Epithelial cell of prostate (primary cell): ENCODE measurements around the gene PLCL2.

ENCODE experiments used
- DNase-seq: peaks from one replicate; pipeline ENCODE4 v3.0.0-alpha.2; 2011; ENCODE audit warnings: low read depth, low spot score
- H3K27ac ChIP-seq: fragments of 450-650 bp; 2 replicates; pipeline ENCODE4 v1.5.1; 2017; ENCODE audit warnings: mild to moderate bottlenecking

PLCL2 gene

GRCh38 chr3:16998236-16998923 lies 113.6 kb downstream of the PLCL2 start:
- no peak for DNase-seq
- H3K27ac ChIP-seq: no peak overlapping the region

- DNase-seq: no peak
These were observed 114.4 kb downstream of the PLCL2 start for GRCh38 chr3:16999161-16999560.

DNA sequence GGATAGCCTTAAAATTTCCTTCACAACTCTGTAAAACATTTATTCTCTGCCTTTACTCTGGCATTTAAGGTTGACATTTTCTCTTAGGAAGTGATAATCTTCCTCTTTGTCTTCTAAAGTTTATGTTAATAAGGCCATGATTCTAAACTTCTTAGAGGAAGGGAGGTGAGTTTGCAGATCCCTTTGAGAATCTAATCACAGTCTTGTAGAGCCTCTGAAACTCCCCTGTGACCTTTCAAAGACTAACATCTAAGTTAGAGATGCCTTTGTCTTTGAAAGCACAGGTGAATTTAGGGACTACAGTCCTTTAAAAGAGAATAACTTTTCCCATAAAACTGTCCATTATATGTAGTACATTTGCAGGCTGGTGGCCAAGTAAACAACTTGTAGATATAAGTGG lies 115.1 kb downstream of the PLCL2 start:
- DNase-seq: no peak
- H3K27ac ChIP-seq: no peak overlapping the region

More at GRCh38 chr3:16999161-16999560, 114.4 kb downstream of the PLCL2 start:
- no peak overlapping the region for H3K27ac ChIP-seq

- DNase-seq: no peak
- no peak overlapping the region for H3K27ac ChIP-seq
These were observed 118.7 kb downstream of the PLCL2 start for GRCh38 chr3:17003457-17003856.

- no peak overlapping the region for H3K27ac ChIP-seq
- DNase-seq: no peak
These were observed 121.5 kb downstream of the PLCL2 start for GRCh38 chr3:17006132-17006852.

GRCh38 chr3:17007284-17007683 lies 122.5 kb downstream of the PLCL2 start:
- DNase-seq: no peak

DNA sequence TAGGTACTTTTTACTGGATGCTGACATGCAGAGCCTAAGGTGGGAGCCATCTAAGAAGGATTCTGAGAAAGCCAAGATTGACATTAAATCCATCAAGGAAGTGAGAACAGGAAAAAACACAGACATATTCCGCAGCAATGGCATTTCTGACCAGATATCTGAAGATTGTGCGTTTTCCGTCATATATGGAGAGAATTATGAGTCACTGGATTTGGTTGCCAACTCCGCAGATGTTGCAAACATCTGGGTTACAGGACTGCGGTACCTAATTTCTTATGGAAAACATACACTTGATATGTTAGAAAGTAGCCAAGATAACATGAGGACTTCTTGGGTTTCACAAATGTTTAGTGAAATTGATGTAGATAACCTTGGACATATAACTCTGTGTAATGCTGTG lies 125.1 kb downstream of the PLCL2 start:
- DNase-seq: no peak
- no peak overlapping the region for H3K27ac ChIP-seq

More at GRCh38 chr3:17007284-17007683, 122.5 kb downstream of the PLCL2 start:
- no peak overlapping the region for H3K27ac ChIP-seq

DNA sequence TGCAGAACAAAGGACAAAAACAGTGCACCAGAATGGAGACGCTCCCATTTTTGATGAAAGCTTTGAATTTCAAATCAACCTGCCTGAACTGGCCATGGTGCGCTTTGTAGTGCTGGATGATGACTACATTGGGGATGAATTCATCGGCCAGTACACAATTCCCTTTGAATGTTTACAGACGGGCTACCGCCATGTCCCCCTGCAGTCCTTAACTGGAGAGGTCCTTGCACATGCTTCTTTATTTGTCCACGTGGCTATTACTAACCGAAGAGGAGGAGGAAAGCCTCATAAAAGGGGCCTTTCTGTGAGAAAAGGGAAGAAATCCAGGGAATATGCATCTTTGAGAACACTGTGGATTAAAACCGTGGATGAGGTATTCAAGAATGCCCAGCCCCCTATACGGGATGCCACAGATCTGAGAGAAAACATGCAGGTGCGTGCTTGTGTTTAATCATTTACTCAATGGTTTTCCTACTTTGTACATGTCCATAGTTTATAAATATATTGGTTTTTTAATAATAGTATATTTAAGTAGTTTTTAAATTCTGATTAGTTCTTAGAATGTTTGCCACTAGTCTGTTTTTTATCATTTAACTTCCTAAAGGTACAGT lies 127.1 kb downstream of the PLCL2 start:
- DNase-seq: no peak
- H3K27ac ChIP-seq: no peak overlapping the region

DNA sequence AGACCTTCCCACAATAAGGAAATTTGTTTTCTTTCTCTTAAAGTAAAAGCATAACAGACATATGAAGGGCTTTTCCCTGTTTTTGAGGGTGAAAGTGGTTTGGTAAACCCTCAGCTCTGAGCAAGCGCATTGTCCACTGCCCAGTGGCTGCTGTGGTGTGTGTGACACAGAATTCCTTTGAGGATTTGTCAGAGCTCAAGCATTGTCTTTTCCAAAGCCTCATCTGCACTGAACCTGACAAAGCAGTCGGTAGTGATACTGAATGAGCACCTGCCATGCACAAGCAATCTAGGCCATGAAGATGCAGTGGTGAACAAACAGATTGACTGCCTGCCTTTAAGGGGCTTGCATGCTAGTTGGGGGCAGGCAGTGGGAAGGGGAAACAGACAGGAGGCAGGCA lies 128.3 kb downstream of the PLCL2 start:
- H3K27ac ChIP-seq: no peak overlapping the region
- DNase-seq: no peak

- DNase-seq: no peak
- H3K27ac ChIP-seq: no peak overlapping the region
These were observed 128.8 kb downstream of the PLCL2 start for GRCh38 chr3:17013571-17013970.

DNA sequence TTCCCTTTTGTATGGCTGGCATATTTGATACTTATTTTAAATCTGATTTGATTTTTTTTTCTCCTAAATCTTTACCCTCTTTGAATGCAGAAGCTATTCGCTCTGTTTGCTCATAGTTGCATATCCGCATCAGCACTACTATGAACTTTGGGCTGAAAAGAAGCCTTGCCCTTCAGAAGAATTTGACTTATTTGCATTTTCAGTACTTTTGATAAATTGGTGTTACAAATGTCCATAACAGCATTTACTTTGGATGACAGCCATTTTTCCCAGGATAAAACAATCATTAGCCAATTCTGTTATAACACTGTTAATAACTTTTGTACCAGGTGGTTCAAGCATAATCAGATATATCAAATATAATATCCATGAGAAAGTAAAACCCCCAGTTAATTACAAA lies 129.5 kb downstream of the PLCL2 start:
- DNase-seq: no peak
- no peak overlapping the region for H3K27ac ChIP-seq

DNA sequence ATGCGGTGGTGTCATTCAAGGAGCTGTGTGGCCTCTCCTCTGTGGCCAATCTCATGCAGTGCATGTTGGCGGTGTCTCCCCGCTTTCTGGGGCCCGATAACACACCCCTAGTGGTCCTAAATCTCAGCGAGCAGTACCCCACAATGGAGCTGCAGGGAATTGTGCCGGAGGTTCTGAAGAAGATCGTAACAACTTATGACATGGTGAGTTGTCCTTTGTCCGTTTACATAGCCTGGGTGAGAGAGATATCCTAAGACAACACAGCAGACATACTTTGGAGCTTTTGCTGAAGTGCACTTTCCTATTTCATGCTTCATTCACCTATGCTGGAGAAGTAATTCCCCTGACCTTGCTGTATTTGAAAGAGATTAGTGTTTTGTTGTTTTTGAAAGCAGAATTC lies 130.0 kb downstream of the PLCL2 start:
- no peak overlapping the region for H3K27ac ChIP-seq
- no peak for DNase-seq

GRCh38 chr3:17021614-17022013 lies 136.9 kb downstream of the PLCL2 start:
- no peak overlapping the region for H3K27ac ChIP-seq
- no peak for DNase-seq

DNA sequence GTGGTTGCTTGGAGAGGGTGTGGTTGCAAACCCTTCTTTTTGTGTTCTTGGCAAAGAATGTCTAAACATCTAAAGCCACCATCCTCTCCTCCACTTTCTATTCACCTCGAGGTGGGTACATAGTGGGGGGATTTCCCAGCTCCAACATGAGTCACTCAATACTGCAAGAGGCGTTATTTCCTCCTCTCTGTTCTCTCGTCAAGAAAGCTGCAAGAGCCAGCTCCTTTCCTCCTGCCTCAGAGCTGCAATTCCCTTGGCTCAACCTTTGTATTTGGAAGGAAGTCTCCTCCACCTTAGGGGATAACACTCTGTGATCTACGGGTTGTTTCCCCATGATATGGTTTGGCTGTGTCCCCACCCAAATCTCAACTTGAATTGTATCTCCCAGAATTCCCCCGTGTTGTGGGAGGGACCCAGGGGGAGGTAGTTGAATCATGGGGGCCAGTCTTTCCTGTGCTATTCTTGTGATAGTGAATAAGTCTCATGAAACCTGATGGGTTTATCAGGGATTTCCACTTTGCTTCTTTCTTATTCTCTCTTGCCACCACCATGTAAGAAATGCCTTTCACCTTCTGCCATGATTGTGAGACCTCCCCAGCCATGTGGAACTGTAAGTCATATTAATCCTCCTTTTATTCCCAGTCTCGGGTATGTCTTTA lies 138.4 kb downstream of the PLCL2 start:
- DNase-seq: no peak
- no peak overlapping the region for H3K27ac ChIP-seq

- no peak for DNase-seq
- no peak overlapping the region for H3K27ac ChIP-seq
These were observed 140.9 kb downstream of the PLCL2 start for GRCh38 chr3:17025594-17026139.

DNA sequence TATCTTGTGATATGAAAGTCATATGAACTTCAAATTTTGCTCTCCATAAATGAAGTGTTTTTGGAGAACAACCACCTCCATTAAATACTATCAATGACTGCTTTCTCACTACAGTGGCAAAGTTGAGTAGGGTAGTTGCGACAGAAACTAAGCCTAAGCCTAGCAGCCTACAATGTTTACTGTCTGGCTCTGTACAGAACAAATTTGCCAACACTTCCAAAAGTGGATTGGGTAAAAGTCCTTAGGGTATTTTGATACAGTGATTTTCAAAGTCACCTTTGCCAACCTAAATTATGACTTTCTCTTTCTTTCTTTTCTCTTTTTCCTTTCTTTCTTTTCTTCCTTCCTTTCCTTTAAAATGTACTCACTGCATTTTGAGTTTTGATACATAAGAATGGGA lies 142.6 kb downstream of the PLCL2 start:
- DNase-seq: no peak
- no peak overlapping the region for H3K27ac ChIP-seq

- no peak overlapping the region for H3K27ac ChIP-seq
- DNase-seq: no peak
These were observed 143.6 kb downstream of the PLCL2 start for GRCh38 chr3:17028363-17028762.

GRCh38 chr3:17030438-17030837 lies 145.7 kb downstream of the PLCL2 start:
- no peak overlapping the region for H3K27ac ChIP-seq
- no peak for DNase-seq

- no peak overlapping the region for H3K27ac ChIP-seq
- DNase-seq: no peak
These were observed 146.3 kb downstream of the PLCL2 start for GRCh38 chr3:17030956-17031652.

DNA sequence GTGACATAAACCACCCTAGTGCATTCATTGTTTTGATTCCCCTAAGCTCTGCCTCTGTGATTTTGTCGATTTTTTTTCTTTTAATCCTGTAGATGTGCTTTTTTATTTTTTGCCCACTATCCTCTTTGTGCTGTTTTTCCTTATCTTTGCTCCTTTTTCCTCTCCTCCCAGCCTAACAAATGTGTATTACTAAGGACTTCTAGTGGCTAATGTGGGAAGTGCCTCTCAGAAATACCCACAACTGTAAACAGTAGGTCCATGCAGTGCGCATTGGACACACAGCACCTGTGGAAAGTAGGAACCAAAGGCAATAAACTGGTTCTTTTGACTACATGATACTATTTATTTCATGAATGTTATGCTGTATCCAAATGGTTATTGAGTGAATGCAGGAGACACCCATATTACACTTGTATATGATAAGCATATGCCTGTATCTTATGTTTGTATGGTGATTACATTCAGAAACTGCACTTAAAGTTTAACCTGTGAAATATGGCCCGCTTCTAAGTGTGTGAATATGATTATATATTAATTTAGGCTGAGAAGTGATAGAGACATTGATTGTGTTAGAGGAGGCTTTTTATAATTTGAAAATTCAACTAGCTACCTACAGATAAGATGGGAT lies 147.8 kb downstream of the PLCL2 start:
- no peak overlapping the region for H3K27ac ChIP-seq
- no peak for DNase-seq
